HG03457 (cell line): ENCODE results near the gene RAB3IL1.

Experiments
- ATAC-seq: cut with Tn5 transposase; IDR thresholded peaks from one replicate; pipeline ENCODE4 v1.9.1; 2021; ENCODE audit warnings: moderate number of reproducible peaks; ENCODE audit not compliant: unreplicated experiment

The RAB3IL1 gene

GRCh38 chr11:61869429-61869707 lies 48.0 kb downstream of the RAB3IL1 start:
- ATAC-seq = no peak

- ATAC-seq = no peak
Measured at GRCh38 chr11:61868571-61869428, 48.6 kb downstream of the RAB3IL1 start.

- ATAC-seq = no peak
Measured at GRCh38 chr11:61866958-61867343, 50.4 kb downstream of the RAB3IL1 start.

GRCh38 chr11:61866231-61866957 lies 51.0 kb downstream of the RAB3IL1 start:
- no peak for ATAC-seq

- ATAC-seq = no peak
Measured at GRCh38 chr11:61864814-61865775, 52.3 kb downstream of the RAB3IL1 start.

- ATAC-seq = no peak
Measured at GRCh38 chr11:61863548-61864081, 53.8 kb downstream of the RAB3IL1 start.

- ATAC-seq = no peak
Measured at GRCh38 chr11:61862714-61863547, 54.4 kb downstream of the RAB3IL1 start.

GRCh38 chr11:61861634-61862033 lies 55.7 kb downstream of the RAB3IL1 start:
- ATAC-seq = no peak

GRCh38 chr11:61860054-61860903 lies 57.1 kb downstream of the RAB3IL1 start:
- ATAC-seq = no peak

GRCh38 chr11:61855939-61856680 lies 61.3 kb downstream of the RAB3IL1 start:
- no peak for ATAC-seq

GRCh38 chr11:61854966-61855714 lies 62.2 kb downstream of the RAB3IL1 start:
- no peak for ATAC-seq

GRCh38 chr11:61854206-61854895 lies 63.0 kb downstream of the RAB3IL1 start:
- ATAC-seq = no peak

GRCh38 chr11:61853698-61854169 lies 63.6 kb downstream of the RAB3IL1 start:
- ATAC-seq = no peak

GRCh38 chr11:61851900-61852295 lies 65.5 kb downstream of the RAB3IL1 start:
- ATAC-seq = no peak

GRCh38 chr11:61851113-61851899 lies 66.1 kb downstream of the RAB3IL1 start:
- ATAC-seq = no peak

GRCh38 chr11:61850687-61851086 lies 66.7 kb downstream of the RAB3IL1 start:
- no peak for ATAC-seq
